GDM1 (cell line): ENCODE results near the gene EYS.
"Not testable (repeated sequence)": the region's sequence is repeated elsewhere in the genome, so short reads cannot be mapped to it uniquely, and the experiment has no call there.

ENCODE experiments used
- DNase-seq: peaks from one replicate; lab custom pipeline; 2025; lab: John Stamatoyannopoulos, UW

EYS gene

GRCh38 chr6:64301307-64302236 lies 1405.5 kb downstream of the EYS start:
- no peak for DNase-seq

GRCh38 chr6:64299176-64299575 lies 1407.8 kb downstream of the EYS start:
- DNase-seq = no peak

- DNase-seq = no peak
Observed at GRCh38 chr6:64294034-64294433, 1413.0 kb downstream of the EYS start.

GRCh38 chr6:64293298-64293697 lies 1413.7 kb downstream of the EYS start:
- DNase-seq = no peak

GRCh38 chr6:64290867-64291266 lies 1416.2 kb downstream of the EYS start:
- no peak for DNase-seq

- no peak for DNase-seq
Observed at GRCh38 chr6:64289931-64290330, 1417.1 kb downstream of the EYS start.

GRCh38 chr6:64288351-64288750 lies 1418.7 kb downstream of the EYS start:
- DNase-seq = no peak

GRCh38 chr6:64281167-64281566 lies 1425.9 kb downstream of the EYS start:
- DNase-seq = no peak

GRCh38 chr6:64280569-64280968 lies 1426.5 kb downstream of the EYS start:
- DNase-seq = no peak

- DNase-seq = no peak
Observed at GRCh38 chr6:64270083-64270482, 1436.9 kb downstream of the EYS start.

- no peak for DNase-seq
Observed at GRCh38 chr6:64266351-64266821, 1440.6 kb downstream of the EYS start.

GRCh38 chr6:64263778-64264177 lies 1443.2 kb downstream of the EYS start:
- DNase-seq = no peak

GRCh38 chr6:64259372-64259771 lies 1447.7 kb downstream of the EYS start:
- no peak for DNase-seq

GRCh38 chr6:64258752-64259151 lies 1448.3 kb downstream of the EYS start:
- DNase-seq = no peak

GRCh38 chr6:64258302-64258701 lies 1448.7 kb downstream of the EYS start:
- no peak for DNase-seq

GRCh38 chr6:64257586-64257985 lies 1449.4 kb downstream of the EYS start:
- DNase-seq = no peak

- DNase-seq = no peak
Observed at GRCh38 chr6:64256483-64256882, 1450.5 kb downstream of the EYS start.

GRCh38 chr6:64255000-64255399 lies 1452.0 kb downstream of the EYS start:
- DNase-seq = no peak

GRCh38 chr6:64254558-64254957 lies 1452.5 kb downstream of the EYS start:
- no peak for DNase-seq

GRCh38 chr6:64252256-64252655 lies 1454.8 kb downstream of the EYS start:
- no peak for DNase-seq

GRCh38 chr6:64250126-64250525 lies 1456.9 kb downstream of the EYS start:
- DNase-seq = no peak

GRCh38 chr6:64249115-64249514 lies 1457.9 kb downstream of the EYS start:
- no peak for DNase-seq

GRCh38 chr6:64243618-64244017 lies 1463.4 kb downstream of the EYS start:
- no peak for DNase-seq

- not testable (repeated sequence) for DNase-seq
Observed at GRCh38 chr6:64238908-64239307, 1468.1 kb downstream of the EYS start.
